T-cell (primary cell): ENCODE results near the gene SMAD4. TPM values are rescaled to one million over a fixed set of nuclear protein-coding genes. Genes with fewer than 3 reads are reported as not detected.

Source experiments
- ATAC-seq, 4 experiments: fragments of 200-7000 bp in 3 of 4; fragments of 150-1000 bp in 1 of 4; cut with Tn5 transposase; replicated peaks in 1 of 4; 1 replicate in 3 of 4; 2 replicates in 1 of 4; pipeline ENCODE4 v1.10.0; 2021; ENCODE audit warnings: moderate library complexity in 3 of 4, mild to moderate bottlenecking in 2 of 4, moderate number of reproducible peaks in 1 of 4
- CTCF ChIA-PET, 2 donors: fragments of 300-600 bp; sonication (Branson Sonifier 250); formaldehyde crosslinking; loops; one replicate each; lab custom pipeline; 2022; ENCODE audit warnings: antibody characterized with exemption in 2 of 2; lab: Charles Lee
- POLR2A ChIA-PET, 2 donors: fragments of 300-600 bp; sonication (Branson Sonifier 250); formaldehyde crosslinking; loops; one replicate each; lab custom pipeline; 2022; ENCODE audit warnings: antibody characterized with exemption in 2 of 2; lab: Charles Lee
- DNase-seq, 35 experiments: peaks; one replicate each; pipeline versions ENCODE4 v3.0.0 to v3.0.0-alpha.2; 2013 to 2023
- H3K27ac ChIP-seq: one replicate; pipeline ENCODE4 v1.5.1; 2013; ENCODE audit warnings: low read length
- H3K27me3 ChIP-seq, 2 experiments: replicated peaks in 1 of 2; 1 replicate in 1 of 2; 2 replicates in 1 of 2; pipeline versions ENCODE4 v1.6.1 to v1.7.0; 2013; ENCODE audit warnings: low read length in 1 of 2, mixed read lengths in 1 of 2; ENCODE audit not compliant: control insufficient read depth in 2 of 2, insufficient read depth in 2 of 2; ENCODE audit errors: extremely low read depth in 1 of 2
- H3K36me3 ChIP-seq, 2 donors: 1 replicate in 1 of 2; 2 replicates in 1 of 2; pipeline versions ENCODE4 v1.6.1 to v1.7.0; 2013; ENCODE audit warnings: low read length in 1 of 2; ENCODE audit not compliant: control insufficient read depth in 2 of 2, insufficient read depth in 1 of 2; ENCODE audit errors: extremely low read depth in 1 of 2
- H3K4me1 ChIP-seq, 2 experiments: 1 replicate in 1 of 2; 2 replicates in 1 of 2; pipeline versions ENCODE4 v1.6.1 to v1.7.0; 2013; ENCODE audit warnings: low read length in 2 of 2, mixed read lengths in 1 of 2; ENCODE audit not compliant: insufficient read depth in 2 of 2, control insufficient read depth in 1 of 2; ENCODE audit errors: extremely low read depth in 1 of 2
- H3K4me3 ChIP-seq, 2 donors: 1 replicate in 1 of 2; 2 replicates in 1 of 2; pipeline versions ENCODE4 v1.5.1 to v1.7.0; 2013; ENCODE audit warnings: mild to moderate bottlenecking in 2 of 2, low read length in 1 of 2, moderate library complexity in 1 of 2; ENCODE audit not compliant: control insufficient read depth in 1 of 2; ENCODE audit errors: extremely low read depth in 1 of 2
- H3K9me3 ChIP-seq: 2 replicates; pipeline ENCODE4 v1.7.0; 2013
- H3K27ac Mint-ChIP-seq, 2 donors: one replicate each; pipeline ENCODE4 v1.8.0; 2020 to 2021; ENCODE audit warnings: mild to moderate bottlenecking in 2 of 2, mixed read lengths in 2 of 2
- H3K27me3 Mint-ChIP-seq, 2 donors: one replicate each; pipeline ENCODE4 v1.8.0; 2021 to 2022; ENCODE audit warnings: mixed read lengths in 2 of 2
- H3K36me3 Mint-ChIP-seq: one replicate; pipeline ENCODE4 v1.8.0; 2021; ENCODE audit warnings: mixed read lengths
- H3K4me1 Mint-ChIP-seq, 3 donors: one replicate each; pipeline ENCODE4 v1.8.0; 2020 to 2022; ENCODE audit warnings: mixed read lengths in 3 of 3, mild to moderate bottlenecking in 1 of 3
- H3K4me3 Mint-ChIP-seq, 3 donors: one replicate each; pipeline ENCODE4 v1.8.0; 2020 to 2022; ENCODE audit warnings: mild to moderate bottlenecking in 3 of 3, mixed read lengths in 3 of 3, moderate library complexity in 3 of 3
- H3K9me3 Mint-ChIP-seq, 3 donors: one replicate each; pipeline ENCODE4 v1.8.0; 2020 to 2022; ENCODE audit warnings: mixed read lengths in 3 of 3
- WGBS: methylation state at CpG from one replicate; pipeline ENCODE4 v1.1.5; 2013; ENCODE audit warnings: missing lambda C conversion rate; ENCODE audit not compliant: insufficient coverage; 5-methylcytosine and 5-hydroxymethylcytosine counted together
- total RNA-seq, 35 experiments: library from RNA in 6 of 35; stranded (reverse) in 6 of 35; fragments of 120-200 nt in 1 of 35; gene quantifications; one replicate each; pipeline versions ENCODE4 v1.2.1 to v1.2.4 and lab custom pipeline; 2013 to 2026

The SMAD4 gene
- total RNA-seq, 5 donors from 2014 or later (not counting 1 experiment from before 2014, with no cell fraction given), result 80.9 to 124 (median 117) TPM

DNA sequence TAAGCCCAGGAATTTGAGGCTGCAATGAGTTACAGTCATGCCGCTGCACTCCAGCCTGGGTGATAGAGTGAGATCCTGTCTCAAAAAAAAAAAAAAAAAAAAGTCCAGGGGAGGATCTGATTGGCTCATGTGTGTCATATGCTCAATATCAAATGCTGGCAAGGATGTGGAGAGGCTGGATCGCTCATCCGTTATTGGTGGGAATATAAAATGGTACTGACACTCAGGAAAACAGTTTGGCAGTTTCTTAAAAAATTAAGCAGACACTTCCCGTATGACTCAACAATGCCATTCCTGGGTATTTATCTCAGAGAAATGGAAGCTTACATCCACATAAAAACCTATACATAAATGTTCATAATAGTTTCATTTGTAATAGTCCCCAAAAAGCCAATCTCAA is 98.5 kb downstream of the SMAD4 start:
- H3K9me3 Mint-ChIP-seq, result no peaks in the 10 kb centered on the region

DNA sequence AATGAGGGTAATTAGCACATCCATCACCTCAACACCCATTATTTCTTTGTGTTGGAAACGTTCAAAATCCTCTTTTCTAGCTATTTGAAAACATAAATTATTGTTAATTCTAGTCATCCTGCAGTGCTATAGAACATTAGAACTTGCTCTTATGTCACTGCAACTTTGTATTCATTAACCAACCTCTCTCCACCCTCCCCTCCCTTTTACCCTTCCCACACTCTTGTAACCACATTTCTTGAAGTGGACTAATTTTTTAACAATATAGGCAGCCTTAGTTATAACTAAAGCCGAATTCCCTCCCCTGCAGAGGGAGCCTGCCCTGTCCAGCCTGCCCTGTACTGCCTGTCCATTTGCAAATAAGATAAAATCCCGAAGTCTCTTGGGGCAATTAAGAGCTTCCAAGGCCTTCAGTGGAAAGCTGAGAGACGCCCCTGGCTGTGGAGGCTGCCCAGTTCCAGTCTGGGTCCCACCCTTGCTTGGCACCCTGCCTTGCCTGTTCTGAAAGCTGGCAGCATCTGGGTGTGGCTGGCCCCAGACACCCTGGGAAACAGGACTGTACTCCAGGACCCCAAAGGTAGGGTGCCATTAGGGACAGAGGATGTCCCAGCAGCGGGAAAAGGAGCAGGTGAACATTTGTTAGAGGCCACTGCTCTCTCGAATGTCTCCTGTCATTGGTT is 102.4 kb downstream of the SMAD4 start:
- no peaks in the 10 kb centered on the region for H3K9me3 Mint-ChIP-seq

More for the DNA sequence above, 98.5 kb downstream of the SMAD4 start:
- H3K9me3 ChIP-seq, result no peaks in the 10 kb centered on the region
- DNase-seq (no peak), ATAC-seq (no peak)
- no peak overlapping the region for H3K27ac ChIP-seq
- CTCF ChIA-PET, result no interaction called here
- H3K36me3 ChIP-seq, result no peaks in the 10 kb centered on the region
- 71% methylated on average over 1 of the region's 4 CpGs for WGBS
- Mint-ChIP-seq H3K27me3 (peaks cover 0 to 4% of the 10 kb centered on the region in 2 donors), H3K4me3 (no peak overlapping the region), H3K36me3 (no peaks in the 10 kb centered on the region), H3K4me1 (no peaks in the 10 kb centered on the region), H3K27ac (no peak overlapping the region)
- POLR2A ChIA-PET, result no interaction called here
- no peaks in the 10 kb centered on the region for H3K27me3 ChIP-seq
- no peak overlapping the region for H3K4me3 ChIP-seq
- no peaks in the 10 kb centered on the region for H3K4me1 ChIP-seq

DNA sequence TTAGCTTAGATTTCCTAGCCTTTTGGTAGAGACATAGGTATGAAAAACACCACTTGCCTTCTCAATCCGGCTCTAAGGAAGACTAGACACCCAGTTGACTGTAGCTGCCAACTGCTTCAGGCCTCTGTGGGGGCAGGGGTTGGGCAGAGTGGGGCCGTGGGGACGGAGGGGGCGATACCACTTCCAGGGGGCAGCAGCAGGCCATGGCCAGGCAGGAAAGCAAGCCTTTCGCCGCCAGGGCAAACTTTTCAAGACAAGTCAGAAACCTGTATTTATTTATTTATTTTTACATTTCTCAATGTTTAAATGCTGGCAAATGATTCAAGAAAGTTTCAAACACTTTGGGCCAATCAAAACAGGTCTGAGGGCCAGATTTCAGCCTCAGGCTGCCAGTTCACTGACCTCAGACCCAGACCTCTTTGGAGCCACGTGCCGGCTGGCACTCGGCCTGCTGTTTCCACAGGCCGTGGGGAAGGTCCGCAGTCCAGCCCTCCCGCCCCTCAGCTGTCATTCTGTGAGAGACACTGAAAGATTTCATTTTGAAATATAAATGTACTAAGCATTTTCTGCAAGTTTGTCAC is 103.7 kb downstream of the SMAD4 start:
- DNase-seq (no peak), ATAC-seq (no peak)
- no peaks in the 10 kb centered on the region for H3K4me1 Mint-ChIP-seq
- H3K36me3 Mint-ChIP-seq, result no peaks in the 10 kb centered on the region
- no peak overlapping the region for H3K4me3 Mint-ChIP-seq
- Histone ChIP-seq H3K4me3 (no peak overlapping the region), H3K4me1 (no peaks in the 10 kb centered on the region), H3K27ac (no peak overlapping the region), H3K36me3 (no peaks in the 10 kb centered on the region), H3K9me3 (no peaks in the 10 kb centered on the region), H3K27me3 (no peaks in the 10 kb centered on the region)
- 70% methylated on average over 2 of the region's 12 CpGs for WGBS
- H3K9me3 Mint-ChIP-seq, result no peaks in the 10 kb centered on the region
- CTCF ChIA-PET, result interaction anchor here in 1 of 2 donors (0.7 kb wide), 1 partner anchor 49 kb away, joined by 3 read pairs; no protein-coding TSS in a partner anchor
- no peak overlapping the region for H3K27ac Mint-ChIP-seq
- POLR2A ChIA-PET, result no interaction called here
- no peaks in the 10 kb centered on the region for H3K27me3 Mint-ChIP-seq

More for the DNA sequence above, 102.4 kb downstream of the SMAD4 start:
- Mint-ChIP-seq H3K36me3 (no peaks in the 10 kb centered on the region), H3K27me3 (no peaks in the 10 kb centered on the region), H3K4me1 (no peaks in the 10 kb centered on the region), H3K27ac (no peak overlapping the region), H3K4me3 (no peak overlapping the region)
- H3K36me3 ChIP-seq, result no peaks in the 10 kb centered on the region
- H3K9me3 ChIP-seq, result no peaks in the 10 kb centered on the region
- CTCF ChIA-PET, result no interaction called here
- no peak overlapping the region for H3K4me3 ChIP-seq
- H3K27ac ChIP-seq, result no peak overlapping the region
- H3K27me3 ChIP-seq, result no peaks in the 10 kb centered on the region
- WGBS, result 91% methylated on average over 4 of the region's 6 CpGs
- no peaks in the 10 kb centered on the region for H3K4me1 ChIP-seq
- DNase-seq (no peak), ATAC-seq (no peak)
- POLR2A ChIA-PET, result no interaction called here

Other genes with a start within 250 kb of the SMAD4 start
- gene MRO, start 210.2 kb upstream of the SMAD4 start, total RNA-seq, result not detected
- gene ME2, start 151.1 kb upstream of the SMAD4 start, total RNA-seq, result 10 to 100 TPM; 30.5 to 42.6 (median 39.9) TPM
- 1 to 10 TPM; 5.2 to 8.3 (median 7.5) TPM for gene ELAC1, start 62.2 kb upstream of the SMAD4 start, total RNA-seq
- 10 to 100 TPM; 45.3 to 64.2 (median 52.0) TPM for gene MEX3C, start 167.5 kb downstream of the SMAD4 start, total RNA-seq